BJ (cell line): ENCODE measurements around the gene TNK2. TPM values are rescaled to one million over a fixed set of nuclear protein-coding genes. Genes with fewer than 3 reads are reported as not detected.
"Not testable (repeated sequence)": the region's sequence is repeated elsewhere in the genome, so short reads cannot be mapped to it uniquely, and the experiment has no call there.

ENCODE experiments used
- CTCF ChIA-PET: fragments of 350-600 bp; formaldehyde crosslinking; extraction: SDS; loops from one replicate; lab custom pipeline; 2021; ENCODE audit warnings: antibody characterized with exemption, inconsistent platforms; lab: Yijun Ruan, JAX
- POLR2A ChIA-PET: fragments of 300-600 bp; sonication (Branson Sonifier 250); formaldehyde crosslinking; extraction: SDS; loops from one replicate; lab custom pipeline; 2021; ENCODE audit warnings: antibody characterized with exemption; lab: Charles Lee
- DNase-seq: peaks from one replicate; pipeline ENCODE4 v3.0.0-alpha.2; 2011; ENCODE audit warnings: low read depth
- H3K27me3 ChIP-seq: 2 replicates; pipeline ENCODE4 v1.6.0; 2011; ENCODE audit warnings: low read length; ENCODE audit not compliant: control insufficient read depth, insufficient read depth
- H3K36me3 ChIP-seq: 2 replicates; pipeline ENCODE4 v1.5.1; 2011; ENCODE audit warnings: low read length; ENCODE audit not compliant: control insufficient read depth, insufficient read depth
- H3K4me3 ChIP-seq: 2 replicates; pipeline ENCODE4 v1.5.1; 2011; ENCODE audit warnings: low read depth, mild to moderate bottlenecking, control low read depth, low read length
- polyA plus RNA-seq: library from polyadenylated mRNA; depleted of rRNA; stranded (reverse); fragments of >200 nt; gene quantifications from 2 replicates; pipeline ENCODE4 v1.2.3, GENCODE V29; 2011
- TF ChIP-seq, protein P1 (sequence below): IDR thresholded peaks from 2 replicates; pipeline ENCODE4 v1.5.1; 2011; ENCODE audit warnings: low read depth, mild to moderate bottlenecking, control low read depth, inconsistent platforms, low read length, moderate library complexity; ENCODE audit not compliant: insufficient read depth

TNK2 gene
- polyA plus RNA-seq, 1 experiment: 6.3 TPM

DNA sequence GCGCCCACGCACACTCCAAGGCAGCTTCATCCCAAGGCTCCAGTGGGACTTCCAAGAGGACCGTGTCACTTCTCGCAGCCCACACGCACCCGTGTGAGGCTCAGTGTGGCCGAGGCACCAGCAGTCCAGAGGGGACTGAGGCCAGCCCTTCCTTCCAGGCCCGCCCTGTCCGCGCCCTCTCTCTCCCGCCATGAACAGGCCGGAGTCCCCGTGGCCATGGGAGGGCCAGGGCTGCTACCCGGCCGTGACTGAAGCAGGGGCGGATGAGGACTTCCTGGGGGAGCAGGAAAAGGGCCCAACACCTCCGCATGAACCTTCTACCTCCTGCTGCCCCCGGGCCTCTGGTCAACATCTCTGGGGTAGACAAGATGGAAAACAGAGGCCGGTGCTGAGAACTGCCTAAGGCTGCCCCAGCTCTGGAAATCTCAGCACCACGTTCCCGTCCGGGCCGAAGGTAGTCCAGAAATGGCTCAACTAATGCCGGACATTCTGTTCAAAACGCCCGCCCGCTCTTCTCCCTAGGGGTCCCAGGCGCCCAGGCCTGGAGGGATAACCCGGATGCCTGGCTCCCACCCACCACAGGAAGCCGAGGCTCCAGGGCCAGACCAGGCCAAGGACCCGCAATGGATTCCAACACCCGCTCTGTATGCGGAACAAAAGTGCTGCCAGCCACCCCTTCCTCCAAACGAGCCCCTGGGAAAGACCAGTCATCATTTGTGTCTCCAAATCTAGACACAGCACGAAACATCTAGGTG lies 32.7 kb downstream of the TNK2 start:
- CTCF ChIA-PET: interaction anchor here (0.9 kb wide), 1 partner anchor 19 kb away, joined by 3 read pairs; no protein-coding TSS in a partner anchor

DNA sequence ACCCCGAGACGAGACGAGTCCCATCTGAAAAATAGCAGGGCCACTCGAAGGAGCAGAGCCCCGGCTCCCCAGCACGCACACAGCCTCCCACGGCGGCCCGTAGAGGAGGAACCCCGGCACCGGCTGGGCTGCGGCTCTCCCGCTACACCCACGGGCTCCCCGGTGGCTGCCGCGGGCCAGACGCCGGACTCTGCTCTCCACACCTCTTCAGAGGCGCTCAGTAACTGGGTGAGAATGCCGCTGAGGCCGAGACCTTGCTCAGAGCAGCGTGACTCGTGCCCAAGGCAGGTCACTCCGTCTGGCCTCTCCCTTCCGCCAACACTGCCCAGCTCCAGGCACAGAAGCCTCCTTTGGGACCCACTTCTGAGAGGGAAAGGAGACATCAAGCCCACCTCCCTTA lies 34.4 kb downstream of the TNK2 start:
- peaks cover 14% of the 10 kb centered on the region for H3K36me3 ChIP-seq
- TF ChIP-seq, protein P1, sequence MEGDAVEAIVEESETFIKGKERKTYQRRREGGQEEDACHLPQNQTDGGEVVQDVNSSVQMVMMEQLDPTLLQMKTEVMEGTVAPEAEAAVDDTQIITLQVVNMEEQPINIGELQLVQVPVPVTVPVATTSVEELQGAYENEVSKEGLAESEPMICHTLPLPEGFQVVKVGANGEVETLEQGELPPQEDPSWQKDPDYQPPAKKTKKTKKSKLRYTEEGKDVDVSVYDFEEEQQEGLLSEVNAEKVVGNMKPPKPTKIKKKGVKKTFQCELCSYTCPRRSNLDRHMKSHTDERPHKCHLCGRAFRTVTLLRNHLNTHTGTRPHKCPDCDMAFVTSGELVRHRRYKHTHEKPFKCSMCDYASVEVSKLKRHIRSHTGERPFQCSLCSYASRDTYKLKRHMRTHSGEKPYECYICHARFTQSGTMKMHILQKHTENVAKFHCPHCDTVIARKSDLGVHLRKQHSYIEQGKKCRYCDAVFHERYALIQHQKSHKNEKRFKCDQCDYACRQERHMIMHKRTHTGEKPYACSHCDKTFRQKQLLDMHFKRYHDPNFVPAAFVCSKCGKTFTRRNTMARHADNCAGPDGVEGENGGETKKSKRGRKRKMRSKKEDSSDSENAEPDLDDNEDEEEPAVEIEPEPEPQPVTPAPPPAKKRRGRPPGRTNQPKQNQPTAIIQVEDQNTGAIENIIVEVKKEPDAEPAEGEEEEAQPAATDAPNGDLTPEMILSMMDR: no peak
- no peak overlapping the region for H3K4me3 ChIP-seq
- ChIA-PET CTCF (no interaction called here), POLR2A (no interaction called here)
- no peak for DNase-seq
- H3K27me3 ChIP-seq: no peaks in the 10 kb centered on the region

More for the DNA sequence above, 32.7 kb downstream of the TNK2 start:
- Histone ChIP-seq H3K36me3 (peaks cover 15% of the 10 kb centered on the region), H3K4me3 (no peak overlapping the region), H3K27me3 (no peaks in the 10 kb centered on the region)
- TF ChIP-seq, protein P1: no peak
- no peak for DNase-seq
- POLR2A ChIA-PET: no interaction called here

DNA sequence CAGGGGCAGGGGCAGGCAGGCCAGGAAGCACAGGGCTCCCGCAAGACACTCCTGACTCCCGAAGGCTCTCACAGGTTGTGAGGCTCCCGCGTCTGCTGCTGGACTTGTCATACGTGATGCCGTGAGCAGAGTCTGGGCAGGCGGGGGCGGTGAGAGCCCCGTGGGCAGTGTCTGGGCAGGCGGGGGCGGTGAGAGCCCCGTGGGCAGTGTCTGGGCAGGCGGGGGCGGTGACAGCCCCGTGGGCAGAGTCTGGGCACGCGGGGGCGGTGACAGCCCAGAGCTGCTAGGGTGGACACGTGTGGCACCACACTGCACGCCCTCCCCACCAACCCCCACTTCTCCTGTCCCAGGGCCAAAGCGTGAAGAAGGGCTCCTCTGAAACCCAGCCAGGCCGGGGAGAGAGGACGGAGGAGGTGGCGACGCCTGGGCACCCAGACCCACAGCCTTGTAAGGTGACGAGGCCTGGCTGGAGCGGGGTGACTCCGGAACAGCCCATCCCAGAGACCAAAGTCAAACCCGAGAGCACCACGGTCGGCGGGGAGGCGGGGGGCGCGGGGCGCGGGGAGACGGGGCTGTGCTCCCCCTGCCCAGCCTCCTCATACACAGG lies 35.0 kb downstream of the TNK2 start:
- ChIA-PET POLR2A (no interaction called here), CTCF (interaction anchor here (2.2 to 3.4 kb wide), 2 partner anchors 21 to 34 kb away, joined by 6 to 23 read pairs; partner anchors contain the start of gene TNK2)
- no peak overlapping the region for H3K4me3 ChIP-seq
- peaks cover 13% of the 10 kb centered on the region for H3K36me3 ChIP-seq
- TF ChIP-seq, protein P1: no peak
- no peaks in the 10 kb centered on the region for H3K27me3 ChIP-seq
- DNase-seq: no peak

DNA sequence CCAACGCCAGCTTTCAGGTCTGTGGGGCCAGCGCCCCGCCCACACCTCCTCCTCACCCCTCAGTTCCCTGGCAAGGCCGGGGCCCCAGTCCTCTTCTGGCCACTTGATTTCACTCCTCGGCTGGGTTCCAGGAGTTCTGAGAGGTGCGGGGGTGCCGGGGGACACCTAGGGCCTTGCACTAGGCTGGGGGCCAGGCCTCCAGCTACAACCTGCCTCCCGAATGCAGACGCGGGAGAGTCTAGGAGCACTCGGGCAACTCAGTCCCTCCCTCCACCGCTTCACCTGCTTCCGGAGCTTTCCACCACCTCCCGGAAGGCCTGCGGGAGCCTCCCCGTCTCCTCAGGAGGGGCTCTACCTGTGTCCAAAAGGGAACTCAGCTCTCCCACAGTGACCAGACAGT lies 35.6 kb downstream of the TNK2 start:
- Histone ChIP-seq H3K36me3 (peaks cover 11% of the 10 kb centered on the region), H3K27me3 (no peaks in the 10 kb centered on the region), H3K4me3 (no peak overlapping the region)
- POLR2A ChIA-PET: no interaction called here
- TF ChIP-seq, protein P1: no peak
- CTCF ChIA-PET: interaction anchor here (2.2 to 3.4 kb wide), 2 partner anchors 21 to 35 kb away, joined by 6 to 23 read pairs; partner anchors contain the start of gene TNK2
- no peak for DNase-seq

DNA sequence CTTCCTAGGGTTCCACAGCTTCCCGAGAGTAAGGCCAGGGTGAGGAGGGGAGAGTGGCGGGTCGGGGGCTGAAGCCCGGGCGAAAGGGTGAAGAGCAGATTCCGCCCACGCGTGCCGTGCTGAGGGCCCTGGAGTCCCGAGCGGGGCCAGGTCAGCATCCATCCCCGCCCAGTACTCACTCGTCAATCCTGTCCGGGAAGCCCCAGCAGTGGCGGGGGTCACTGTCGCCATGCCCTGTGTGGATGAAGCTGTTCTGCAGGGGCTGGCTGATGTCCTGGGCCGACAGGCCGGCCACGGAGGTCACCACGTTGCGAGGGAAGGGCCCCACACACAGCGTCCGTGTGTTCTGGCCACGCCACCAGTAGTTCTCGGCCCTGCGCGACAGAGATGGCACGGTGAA lies 36.3 kb downstream of the TNK2 start:
- Histone ChIP-seq H3K27me3 (no peaks in the 10 kb centered on the region), H3K36me3 (peaks cover 9% of the 10 kb centered on the region), H3K4me3 (no peak overlapping the region)
- ChIA-PET POLR2A (no interaction called here), CTCF (interaction anchor here (0.8 to 3.4 kb wide), 4 partner anchors 9 to 35 kb away, joined by 5 to 23 read pairs (median 8); partner anchors contain the start of gene TNK2)
- DNase-seq: no peak
- TF ChIP-seq, protein P1: no peak

DNA sequence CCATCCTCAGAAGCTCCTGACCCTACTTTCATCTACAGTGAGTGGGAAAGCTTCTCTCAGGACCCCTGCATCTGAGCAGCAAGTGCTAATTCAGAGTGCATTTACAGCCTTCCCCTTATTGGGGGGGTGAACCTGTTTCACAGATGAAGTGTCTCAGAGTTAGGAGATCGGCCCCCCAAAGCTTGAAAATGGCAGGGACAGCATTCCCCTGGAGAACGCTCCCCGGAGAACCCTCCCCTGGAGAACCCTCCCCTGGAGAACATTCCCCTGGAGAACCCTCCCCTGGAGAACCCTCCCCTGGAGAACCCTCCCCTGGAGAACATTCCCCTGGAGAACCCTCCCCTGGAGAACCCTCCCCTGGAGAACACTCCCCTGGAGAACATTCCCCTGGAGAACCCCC lies 36.7 kb downstream of the TNK2 start:
- POLR2A ChIA-PET, DNase-seq, H3K4me3 ChIP-seq, H3K36me3 ChIP-seq, H3K27me3 ChIP-seq: not testable (repeated sequence)
- CTCF ChIA-PET: interaction anchor here (0.8 to 3.4 kb wide), 5 partner anchors 8 to 43 kb away, joined by 4 to 23 read pairs (median 6); partner anchors contain the start of gene TNK2
